Measurements from ENCODE around the gene ZNF436.

ZNF436 gene

GRCh38 chr1:23367791-23368561, 1.7 kb downstream of the ZNF436 start:
- in situ Hi-C loops (cut with MboI; ENCODE audit: low sequenced_read_pairs): no loop called here

- in situ Hi-C loops (cut with MboI; ENCODE audit: low sequenced_read_pairs): no loop called here
Measured at GRCh38 chr1:23367451-23367790, 2.2 kb downstream of the ZNF436 start.

GRCh38 chr1:23366598-23366997, 3.0 kb downstream of the ZNF436 start:
- in situ Hi-C loops (cut with MboI; ENCODE audit: low sequenced_read_pairs): no loop called here

- in situ Hi-C loops (cut with MboI; ENCODE audit: low sequenced_read_pairs): no loop called here
Measured at GRCh38 chr1:23366146-23366545, 3.5 kb downstream of the ZNF436 start.

- in situ Hi-C loops (cut with MboI; ENCODE audit: low sequenced_read_pairs): no loop called here
Measured at GRCh38 chr1:23362218-23362713, 7.4 kb downstream of the ZNF436 start.

GRCh38 chr1:23358310-23358875, 11.2 kb downstream of the ZNF436 start:
- in situ Hi-C loops (cut with MboI; ENCODE audit: low sequenced_read_pairs): no loop called here

GRCh38 chr1:23357138-23357908, 12.3 kb downstream of the ZNF436 start:
- in situ Hi-C loops (cut with MboI; ENCODE audit: low sequenced_read_pairs): no loop called here

- in situ Hi-C loops (cut with MboI; ENCODE audit: low sequenced_read_pairs): no loop called here
Measured at GRCh38 chr1:23356471-23357137, 13.0 kb downstream of the ZNF436 start.

GRCh38 chr1:23354245-23354644, 15.4 kb downstream of the ZNF436 start:
- in situ Hi-C loops (cut with MboI; ENCODE audit: low sequenced_read_pairs): no loop called here

GRCh38 chr1:23352096-23352695, 17.4 kb downstream of the ZNF436 start:
- in situ Hi-C loops (cut with MboI; ENCODE audit: low sequenced_read_pairs): no loop called here

- in situ Hi-C loops (cut with MboI; ENCODE audit: low sequenced_read_pairs): no loop called here
Measured at GRCh38 chr1:23345920-23346319, 23.7 kb downstream of the ZNF436 start.

GRCh38 chr1:23344987-23345472, 24.6 kb downstream of the ZNF436 start:
- in situ Hi-C loops (cut with MboI; ENCODE audit: low sequenced_read_pairs): no loop called here

- in situ Hi-C loops (cut with MboI; ENCODE audit: low sequenced_read_pairs): no loop called here
Measured at GRCh38 chr1:23344111-23344986, 25.3 kb downstream of the ZNF436 start, which contains the start of gene HNRNPR. HNRNPR (minus strand) TSS chr1:23344284; CDS start chr1:23341008, 3,276 bp downstream.

- in situ Hi-C loops (cut with MboI; ENCODE audit: low sequenced_read_pairs): no loop called here
Measured at GRCh38 chr1:23343221-23344110, 26.2 kb downstream of the ZNF436 start.

GRCh38 chr1:23341931-23342692, 27.5 kb downstream of the ZNF436 start:
- in situ Hi-C loops (cut with MboI; ENCODE audit: low sequenced_read_pairs): no loop called here

- in situ Hi-C loops (cut with MboI; ENCODE audit: low sequenced_read_pairs): no loop called here
Measured at GRCh38 chr1:23339632-23340031, 30.0 kb downstream of the ZNF436 start.

GRCh38 chr1:23337869-23338268, 31.8 kb downstream of the ZNF436 start:
- in situ Hi-C loops (cut with MboI; ENCODE audit: low sequenced_read_pairs): no loop called here

- in situ Hi-C loops (cut with MboI; ENCODE audit: low sequenced_read_pairs): no loop called here
Measured at GRCh38 chr1:23331713-23332112, 37.9 kb downstream of the ZNF436 start.

All from HL-60/S4 (cell line).